ENCODE data around the gene RGMA. TPM values are rescaled to one million over a fixed set of nuclear protein-coding genes. Genes with fewer than 3 reads are reported as not detected.
A peak's percentile ranks its signal among the peaks of the same experiment; 100 is the strongest.

The RGMA gene
- total RNA-seq, 6 experiments from 2014 or later: 0.06 to 0.32 (median 0.25) TPM; not detected in 2

GRCh38 chr15:93072011-93072410 lies 17.0 kb downstream of the RGMA start:
- ATAC-seq (no peak), DNase-seq (no peak)
- peaks cover 0 to 10% (median 0%) of the 10 kb centered on the region in 4 donors for H3K4me1 ChIP-seq
- H3K36me3 ChIP-seq: no peaks in the 10 kb centered on the region
- no peak for TF ChIP-seq CTCF (IDR thresholded peaks at IDR 0.05)
- TF ChIP-seq POLR2A (IDR thresholded peaks at IDR 0.05): no peak
- peak overlapping the region in 2 of 3 donors; percentile 2 to 36 for H3K4me3 ChIP-seq
- WGBS (ENCODE audit: insufficient coverage, low coverage, low lambda C conversion rate, missing lambda C conversion rate): under 1% methylated on average over 10 of the region's 10 CpGs
- intact Hi-C loops (cut with DNase I): no loop called here
- no peaks in the 10 kb centered on the region for H3K9me3 ChIP-seq
- H3K27ac ChIP-seq: no peak overlapping the region
- H3K27me3 ChIP-seq: peaks cover 0 to 21% of the 10 kb centered on the region in 2 donors

GRCh38 chr15:93071469-93071936 lies 17.5 kb downstream of the RGMA start:
- 15% methylated on average over 13 of the region's 22 CpGs for WGBS (ENCODE audit: insufficient coverage, low coverage, low lambda C conversion rate, missing lambda C conversion rate)
- Histone ChIP-seq H3K27me3 (peaks cover 0 to 21% of the 10 kb centered on the region in 2 donors), H3K4me1 (peaks cover 0 to 10% (median 0%) of the 10 kb centered on the region in 4 donors), H3K27ac (no peak overlapping the region), H3K36me3 (no peaks in the 10 kb centered on the region), H3K9me3 (no peaks in the 10 kb centered on the region), H3K4me3 (peak overlapping the region in 1 of 3 donors; percentile 2)
- intact Hi-C loops (cut with DNase I): no loop called here
- ATAC-seq (no peak), DNase-seq (no peak)
- TF ChIP-seq CTCF (IDR thresholded peaks at IDR 0.05) (no peak), POLR2A (IDR thresholded peaks at IDR 0.05) (no peak)

- Histone ChIP-seq H3K4me3 (no peak overlapping the region), H3K27ac (no peak overlapping the region), H3K36me3 (no peaks in the 10 kb centered on the region), H3K4me1 (peaks cover 0 to 10% (median 0%) of the 10 kb centered on the region in 4 donors), H3K27me3 (peaks cover 0 to 21% of the 10 kb centered on the region in 2 donors), H3K9me3 (no peaks in the 10 kb centered on the region)
- WGBS (ENCODE audit: insufficient coverage, low coverage, low lambda C conversion rate, missing lambda C conversion rate): 44% methylated on average over 9 of the region's 10 CpGs
- intact Hi-C loops (cut with DNase I): no loop called here
- no peak for DNase-seq
- TF ChIP-seq CTCF (IDR thresholded peaks at IDR 0.05) (no peak), POLR2A (IDR thresholded peaks at IDR 0.05) (no peak)
- ATAC-seq: no peak
These were observed 18.3 kb downstream of the RGMA start for GRCh38 chr15:93070551-93071296.

- H3K27me3 ChIP-seq: peaks cover 0 to 21% of the 10 kb centered on the region in 2 donors
- no peak overlapping the region for H3K4me3 ChIP-seq
- no peaks in the 10 kb centered on the region for H3K36me3 ChIP-seq
- H3K27ac ChIP-seq: no peak overlapping the region
- peaks cover 0 to 10% (median 0%) of the 10 kb centered on the region in 4 donors for H3K4me1 ChIP-seq
- intact Hi-C loops (cut with DNase I): no loop called here
- WGBS (ENCODE audit: insufficient coverage, low coverage, low lambda C conversion rate, missing lambda C conversion rate): 66% methylated on average over 10 of the region's 10 CpGs
- no peaks in the 10 kb centered on the region for H3K9me3 ChIP-seq
- no peak for DNase-seq
- ATAC-seq: no peak
- TF ChIP-seq CTCF (IDR thresholded peaks at IDR 0.05) (no peak), POLR2A (IDR thresholded peaks at IDR 0.05) (no peak)
These were observed 18.9 kb downstream of the RGMA start for GRCh38 chr15:93070132-93070531.

All from right lobe of liver (tissue), 6 donors.